ENCODE measurements around the gene CPM. TPM values are rescaled to one million over a fixed set of nuclear protein-coding genes. Genes with fewer than 3 reads are reported as not detected.

The CPM gene
- total RNA-seq, 1 experiment from 2014 or later: 4.2 TPM

GRCh38 chr12:68958322-68958721, 25.4 kb upstream of the CPM start:
- H3K4me1 ChIP-seq (replicated peaks; ENCODE audit: insufficient read depth): peaks cover 12% of the 10 kb centered on the region
- H3K36me3 ChIP-seq (ENCODE audit: low read depth): no peaks in the 10 kb centered on the region
- no peak overlapping the region for H3K27ac ChIP-seq
- H3K79me2 ChIP-seq (ENCODE audit: low read depth): no peaks in the 10 kb centered on the region
- no TSS peak for BruUV-seq (replicated peaks)
- no peak for DNase-seq
- H3K27me3 ChIP-seq (ENCODE audit: insufficient read depth, low read depth): no peaks in the 10 kb centered on the region
- no peaks in the 10 kb centered on the region for H4K20me1 ChIP-seq (ENCODE audit: insufficient read depth)
- H3K9me3 ChIP-seq (ENCODE audit: insufficient read depth, low read depth): no peaks in the 10 kb centered on the region
- no peak overlapping the region for H3K4me3 ChIP-seq
- TF ChIP-seq CTCF (conservative IDR thresholded peaks at IDR 0.05): no peak
- TF ChIP-seq EZH2 (IDR thresholded peaks at IDR 0.05; ENCODE audit: low read depth): no peak
- H3K4me2 ChIP-seq: no peak overlapping the region
- no peaks in the 10 kb centered on the region for H3K9me2 ChIP-seq (ENCODE audit: insufficient read depth)
- CTCF ChIA-PET: no interaction called here
- peaks cover 11% of the 10 kb centered on the region; the same call in 1 of the 2 replicates for H3F3A ChIP-seq (ENCODE audit: insufficient read depth, low read depth)
- POLR2A ChIA-PET (ENCODE audit: unreplicated experiment): no interaction called here
- H2AFZ ChIP-seq: no peak overlapping the region
- intact Hi-C loops (cut with micrococcal nuclease; ENCODE audit: unreplicated experiment): no loop called here

GRCh38 chr12:68957273-68957672, 24.3 kb upstream of the CPM start:
- no peaks in the 10 kb centered on the region for H3K36me3 ChIP-seq (ENCODE audit: low read depth)
- H3K4me1 ChIP-seq (replicated peaks; ENCODE audit: insufficient read depth): peaks cover 1% of the 10 kb centered on the region; the same call in 1 of the 2 replicates
- no peak overlapping the region for H3K4me3 ChIP-seq
- H3K9me3 ChIP-seq (ENCODE audit: insufficient read depth, low read depth): no peaks in the 10 kb centered on the region
- H3K79me2 ChIP-seq (ENCODE audit: low read depth): no peaks in the 10 kb centered on the region
- no peak for DNase-seq
- no peak overlapping the region for H3K4me2 ChIP-seq
- no peaks in the 10 kb centered on the region for H3K27me3 ChIP-seq (ENCODE audit: insufficient read depth, low read depth)
- H3K27ac ChIP-seq: no peak overlapping the region
- ChIA-PET POLR2A (ENCODE audit: unreplicated experiment) (interaction anchor here (0.7 kb wide), 1 partner anchor 50 kb away, joined by 3 read pairs; no protein-coding TSS in a partner anchor), CTCF (no interaction called here)
- BruUV-seq (replicated peaks): no TSS peak
- H2AFZ ChIP-seq: no peak overlapping the region
- intact Hi-C loops (cut with micrococcal nuclease; ENCODE audit: unreplicated experiment): no loop called here
- 0 out of 2 replicates have a peak, but pooled peaks cover under 1% of the 10 kb centered on the region for H3F3A ChIP-seq (ENCODE audit: insufficient read depth, low read depth)
- TF ChIP-seq EZH2 (IDR thresholded peaks at IDR 0.05; ENCODE audit: low read depth) (no peak), CTCF (conservative IDR thresholded peaks at IDR 0.05) (no peak)
- H4K20me1 ChIP-seq (ENCODE audit: insufficient read depth): no peaks in the 10 kb centered on the region
- no peaks in the 10 kb centered on the region for H3K9me2 ChIP-seq (ENCODE audit: insufficient read depth)

GRCh38 chr12:68956466-68956865, 23.5 kb upstream of the CPM start:
- ChIA-PET CTCF (no interaction called here), POLR2A (ENCODE audit: unreplicated experiment) (no interaction called here)
- H3K9me2 ChIP-seq (ENCODE audit: insufficient read depth): no peaks in the 10 kb centered on the region
- intact Hi-C loops (cut with micrococcal nuclease; ENCODE audit: unreplicated experiment): no loop called here
- no peaks in the 10 kb centered on the region for H3K9me3 ChIP-seq (ENCODE audit: insufficient read depth, low read depth)
- TF ChIP-seq CTCF (conservative IDR thresholded peaks at IDR 0.05): no peak
- TF ChIP-seq EZH2 (IDR thresholded peaks at IDR 0.05; ENCODE audit: low read depth): no peak
- H3K36me3 ChIP-seq (ENCODE audit: low read depth): no peaks in the 10 kb centered on the region
- BruUV-seq (replicated peaks): no TSS peak
- no peaks in the 10 kb centered on the region for H3F3A ChIP-seq (ENCODE audit: insufficient read depth, low read depth)
- no peaks in the 10 kb centered on the region for H3K27me3 ChIP-seq (ENCODE audit: insufficient read depth, low read depth)
- H3K4me2 ChIP-seq: no peak overlapping the region
- H3K79me2 ChIP-seq (ENCODE audit: low read depth): no peaks in the 10 kb centered on the region
- no peak overlapping the region for H3K27ac ChIP-seq
- no peaks in the 10 kb centered on the region for H3K4me1 ChIP-seq (replicated peaks; ENCODE audit: insufficient read depth)
- H2AFZ ChIP-seq: no peak overlapping the region
- H3K4me3 ChIP-seq: no peak overlapping the region
- H4K20me1 ChIP-seq (ENCODE audit: insufficient read depth): no peaks in the 10 kb centered on the region
- DNase-seq: no peak
